Omental fat pad (tissue), 4 donors: ENCODE data around the gene HRK. TPM values are rescaled to one million over a fixed set of nuclear protein-coding genes. Genes with fewer than 3 reads are reported as not detected.

Experiments
- ATAC-seq: fragments of 150-250 bp; one replicate; pipeline ENCODE4 v1.9.1; 2016; ENCODE audit warnings: mild to moderate bottlenecking, moderate library complexity; ENCODE audit not compliant: low FRiP score
- DNase-seq: peaks from one replicate; pipeline ENCODE4 v3.0.0-alpha.2; 2019; ENCODE audit warnings: low spot score
- total RNA-seq, 4 donors: library from RNA; depleted of rRNA; stranded (reverse); fragments of >200 nt; gene quantifications; one replicate each; pipeline ENCODE4 v1.1.0, GENCODE V29; 2016
- TF ChIP-seq, protein P1 (sequence below), 3 donors: fragments of 450-650 bp; IDR thresholded peaks; one replicate each; pipeline ENCODE4 v1.5.1; 2016 to 2017; ENCODE audit warnings: antibody characterized with exemption in 3 of 3, mild to moderate bottlenecking in 3 of 3, moderate library complexity in 2 of 3

HRK gene
- total RNA-seq, 4 donors from 2014 or later, result 0.06 TPM; not detected in 3

GRCh38 chr12:116890330-116890729 lies 9.1 kb upstream of the HRK start:
- ATAC-seq, result no peak
- DNase-seq, result no peak

GRCh38 chr12:116887897-116888296 lies 6.7 kb upstream of the HRK start:
- no peak for ATAC-seq
- TF ChIP-seq, protein P1, sequence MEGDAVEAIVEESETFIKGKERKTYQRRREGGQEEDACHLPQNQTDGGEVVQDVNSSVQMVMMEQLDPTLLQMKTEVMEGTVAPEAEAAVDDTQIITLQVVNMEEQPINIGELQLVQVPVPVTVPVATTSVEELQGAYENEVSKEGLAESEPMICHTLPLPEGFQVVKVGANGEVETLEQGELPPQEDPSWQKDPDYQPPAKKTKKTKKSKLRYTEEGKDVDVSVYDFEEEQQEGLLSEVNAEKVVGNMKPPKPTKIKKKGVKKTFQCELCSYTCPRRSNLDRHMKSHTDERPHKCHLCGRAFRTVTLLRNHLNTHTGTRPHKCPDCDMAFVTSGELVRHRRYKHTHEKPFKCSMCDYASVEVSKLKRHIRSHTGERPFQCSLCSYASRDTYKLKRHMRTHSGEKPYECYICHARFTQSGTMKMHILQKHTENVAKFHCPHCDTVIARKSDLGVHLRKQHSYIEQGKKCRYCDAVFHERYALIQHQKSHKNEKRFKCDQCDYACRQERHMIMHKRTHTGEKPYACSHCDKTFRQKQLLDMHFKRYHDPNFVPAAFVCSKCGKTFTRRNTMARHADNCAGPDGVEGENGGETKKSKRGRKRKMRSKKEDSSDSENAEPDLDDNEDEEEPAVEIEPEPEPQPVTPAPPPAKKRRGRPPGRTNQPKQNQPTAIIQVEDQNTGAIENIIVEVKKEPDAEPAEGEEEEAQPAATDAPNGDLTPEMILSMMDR (IDR thresholded peaks at IDR 0.05), result no peak
- DNase-seq, result no peak

More at GRCh38 chr12:116890330-116890729, 9.1 kb upstream of the HRK start:
- TF ChIP-seq, protein P1 (IDR thresholded peaks at IDR 0.05), result no peak

GRCh38 chr12:116887244-116887643 lies 6.0 kb upstream of the HRK start:
- ATAC-seq (no peak), DNase-seq (no peak)
- TF ChIP-seq, protein P1 (IDR thresholded peaks at IDR 0.05), result no peak

GRCh38 chr12:116885491-116885890 lies 4.2 kb upstream of the HRK start:
- ATAC-seq (no peak), DNase-seq (no peak)
- TF ChIP-seq, protein P1 (IDR thresholded peaks at IDR 0.05), result no peak

DNA sequence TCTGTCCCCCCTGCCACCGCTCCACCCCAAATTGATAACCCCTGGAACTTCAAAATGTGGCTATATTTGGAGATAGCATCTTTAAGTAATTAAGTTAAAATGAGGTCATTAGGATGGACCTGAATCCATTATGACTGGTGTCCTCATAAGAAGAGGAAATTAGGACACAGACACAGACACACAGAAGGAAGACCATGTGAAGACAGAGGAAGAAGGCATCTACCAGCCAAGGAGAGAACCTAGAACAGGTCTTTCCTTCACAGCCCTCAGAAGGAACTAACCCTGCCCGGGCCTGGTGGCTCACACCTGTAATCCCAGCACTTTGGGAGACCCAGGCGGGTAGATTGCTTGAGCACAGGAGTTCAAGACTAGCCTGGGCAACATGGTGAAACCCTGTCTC lies 3.6 kb upstream of the HRK start:
- ATAC-seq (no peak), DNase-seq (no peak)
- TF ChIP-seq, protein P1 (IDR thresholded peaks at IDR 0.05), result no peak

- no peak for DNase-seq
- TF ChIP-seq, protein P1 (IDR thresholded peaks at IDR 0.05), result no peak
- no peak for ATAC-seq
These were observed 1.5 kb upstream of the HRK start for GRCh38 chr12:116882742-116883141.

GRCh38 chr12:116881877-116882507 lies 751 bp upstream of the HRK start:
- no peak for ATAC-seq
- TF ChIP-seq, protein P1 (IDR thresholded peaks at IDR 0.05), result no peak

More at GRCh38 chr12:116881877-116882507, 751 bp upstream of the HRK start:
- no peak for DNase-seq
